K562 (cell line): ENCODE measurements around the gene REEP2. TPM values are rescaled to one million over a fixed set of nuclear protein-coding genes. Genes with fewer than 3 reads are reported as not detected.

Experiments used
- JUND ChIP-seq, 2 experiments: IDR thresholded peaks; 2 replicates in 1 of 2; 3 replicates in 1 of 2; pipeline ENCODE4 v1.6.1; 2011; ENCODE audit warnings: borderline replicate concordance in 2 of 2, low read depth in 2 of 2, low read length in 2 of 2, improper control_type of control experiment in 1 of 2, missing biosample characterization in 1 of 2, missing genetic modification characterization in 1 of 2, missing genetic modification reagents in 1 of 2
- KDM2B ChIP-seq: fragments of 250-450 bp; sonication (Bioruptor Pico); IDR thresholded peaks from 2 replicates; pipeline ENCODE4 v1.8.0; 2021; ENCODE audit warnings: mild to moderate bottlenecking, moderate library complexity
- POLR2A ChIP-seq: fragments of 450-650 bp; conservative IDR thresholded peaks from 2 replicates; pipeline ENCODE4 v1.6.1; 2016
- TEAD1 ChIP-seq, 2 experiments: fragments of 450-650 bp in 1 of 2; sonication (generic) in 1 of 2; formaldehyde crosslinking; IDR thresholded peaks; 2 replicates each; pipeline versions ENCODE4 v1.4.0 to v1.8.0; 2020 to 2022; ENCODE audit warnings: mild to moderate bottlenecking in 2 of 2, missing genetic modification reagents in 1 of 2
- U2AF1 ChIP-seq: fragments of 200-400 bp; formaldehyde crosslinking; optimal IDR thresholded peaks from 2 replicates; pipeline ENCODE3; 2017; ENCODE audit warnings: mild to moderate bottlenecking, low read depth, low read length, moderate library complexity
- ZKSCAN1 ChIP-seq: fragments of 150-350 bp; IDR thresholded peaks from 2 replicates; pipeline ENCODE4 v1.6.1; 2016; ENCODE audit warnings: low read depth, low read length
- polyA plus RNA-seq, 8 experiments: library from polyadenylated mRNA; depleted of rRNA in 4 of 8; stranded (reverse) in 5 of 8; unstranded in 3 of 8; fragments of >200 nt; fragmentation: Nextera tagmentation in 2 of 8; fragmentation: Illumina TruSeq in 1 of 8; extraction: Ambion mirVana in 2 of 8; extraction: Trizol in 1 of 8; gene quantifications; 2 replicates each; pipeline versions ENCODE4 v1.2.1 to v1.2.3, GENCODE V29; 2011 to 2014; ENCODE audit warnings: inconsistent platforms in 1 of 8, missing spikeins in 1 of 8
- total RNA-seq, 7 experiments: library from RNA; depleted of rRNA in 6 of 7; stranded (reverse); fragments of >200 nt in 6 of 7; fragmentation: Illumina TruSeq in 2 of 7; extraction: Trizol in 2 of 7; gene quantifications; 2 replicates each; pipeline versions ENCODE4 v1.2.1 to v1.2.3, GENCODE V29; 2011 to 2021; ENCODE audit warnings: low replicate concordance in 1 of 7
- TF ChIP-seq, protein P1 (sequence below), 2 experiments: fragments of 450-650 bp; IDR thresholded peaks; 2 replicates each; pipeline ENCODE4 v1.6.1; 2016; ENCODE audit warnings: mild to moderate bottlenecking in 2 of 2, borderline replicate concordance in 1 of 2, low read depth in 1 of 2, moderate library complexity in 1 of 2
- TF ChIP-seq, protein P2 (sequence below), 2 experiments: IDR thresholded peaks; 2 replicates each; pipeline ENCODE4 v1.6.1; 2011; ENCODE audit warnings: borderline replicate concordance in 1 of 2, control low read depth in 1 of 2, low read depth in 1 of 2, low read length in 1 of 2, mild to moderate bottlenecking in 1 of 2, mixed read lengths in 1 of 2, moderate library complexity in 1 of 2; ENCODE audit not compliant: insufficient read depth in 1 of 2, insufficient read length in 1 of 2, poor library complexity in 1 of 2, severe bottlenecking in 1 of 2; ENCODE audit errors: extremely low read depth in 1 of 2

The REEP2 gene
- total and polyA plus RNA-seq, 9 of the 15 experiments (the other 6 are each of a cell fraction or from before 2014, with no cell fraction given): 0.03 to 1.1 (median 0.12) TPM; not detected in 1

DNA sequence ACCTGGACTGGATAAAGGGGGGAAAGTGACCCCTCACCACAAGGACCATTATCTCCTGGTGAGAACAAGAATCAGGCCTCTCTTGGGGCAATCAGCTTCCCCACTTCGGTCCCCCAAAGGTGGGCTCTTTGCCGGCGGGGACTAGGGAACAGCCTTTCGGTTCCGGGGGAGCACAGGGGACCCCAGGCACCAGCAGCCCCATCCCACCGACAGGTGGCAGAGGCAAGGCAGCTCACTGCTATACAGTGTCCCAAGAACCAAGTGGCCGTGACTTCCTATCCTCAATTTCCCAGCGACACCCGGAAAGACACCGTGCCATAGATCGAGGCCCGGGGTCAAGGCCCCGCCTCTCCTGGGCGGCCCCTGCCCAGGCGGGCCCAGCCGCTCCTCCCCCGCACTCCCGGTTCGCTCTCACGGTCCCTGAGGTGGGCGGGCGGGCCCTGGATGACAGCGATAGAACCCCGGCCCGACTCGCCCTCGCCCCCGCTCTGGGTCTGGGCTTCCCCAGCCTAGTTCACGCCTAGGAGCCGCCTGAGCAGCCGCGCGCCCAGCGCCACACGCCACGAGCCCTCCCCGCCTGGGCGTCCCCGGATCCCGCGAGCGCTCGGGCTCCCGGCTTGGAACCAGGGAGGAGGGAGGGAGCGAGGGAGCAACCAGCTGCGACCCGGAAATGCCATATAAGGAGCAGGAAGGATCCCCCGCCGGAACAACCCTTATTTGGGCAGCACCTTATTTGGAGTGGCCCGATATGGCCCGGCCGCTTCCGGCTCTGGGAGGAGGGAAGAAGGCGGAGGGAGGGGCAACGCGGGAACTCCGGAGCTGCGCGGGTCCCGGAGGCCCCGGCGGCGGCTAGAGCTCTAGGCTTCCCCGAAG, 25.8 kb downstream of the REEP2 start (continued):
- TF ChIP-seq, protein P1, sequence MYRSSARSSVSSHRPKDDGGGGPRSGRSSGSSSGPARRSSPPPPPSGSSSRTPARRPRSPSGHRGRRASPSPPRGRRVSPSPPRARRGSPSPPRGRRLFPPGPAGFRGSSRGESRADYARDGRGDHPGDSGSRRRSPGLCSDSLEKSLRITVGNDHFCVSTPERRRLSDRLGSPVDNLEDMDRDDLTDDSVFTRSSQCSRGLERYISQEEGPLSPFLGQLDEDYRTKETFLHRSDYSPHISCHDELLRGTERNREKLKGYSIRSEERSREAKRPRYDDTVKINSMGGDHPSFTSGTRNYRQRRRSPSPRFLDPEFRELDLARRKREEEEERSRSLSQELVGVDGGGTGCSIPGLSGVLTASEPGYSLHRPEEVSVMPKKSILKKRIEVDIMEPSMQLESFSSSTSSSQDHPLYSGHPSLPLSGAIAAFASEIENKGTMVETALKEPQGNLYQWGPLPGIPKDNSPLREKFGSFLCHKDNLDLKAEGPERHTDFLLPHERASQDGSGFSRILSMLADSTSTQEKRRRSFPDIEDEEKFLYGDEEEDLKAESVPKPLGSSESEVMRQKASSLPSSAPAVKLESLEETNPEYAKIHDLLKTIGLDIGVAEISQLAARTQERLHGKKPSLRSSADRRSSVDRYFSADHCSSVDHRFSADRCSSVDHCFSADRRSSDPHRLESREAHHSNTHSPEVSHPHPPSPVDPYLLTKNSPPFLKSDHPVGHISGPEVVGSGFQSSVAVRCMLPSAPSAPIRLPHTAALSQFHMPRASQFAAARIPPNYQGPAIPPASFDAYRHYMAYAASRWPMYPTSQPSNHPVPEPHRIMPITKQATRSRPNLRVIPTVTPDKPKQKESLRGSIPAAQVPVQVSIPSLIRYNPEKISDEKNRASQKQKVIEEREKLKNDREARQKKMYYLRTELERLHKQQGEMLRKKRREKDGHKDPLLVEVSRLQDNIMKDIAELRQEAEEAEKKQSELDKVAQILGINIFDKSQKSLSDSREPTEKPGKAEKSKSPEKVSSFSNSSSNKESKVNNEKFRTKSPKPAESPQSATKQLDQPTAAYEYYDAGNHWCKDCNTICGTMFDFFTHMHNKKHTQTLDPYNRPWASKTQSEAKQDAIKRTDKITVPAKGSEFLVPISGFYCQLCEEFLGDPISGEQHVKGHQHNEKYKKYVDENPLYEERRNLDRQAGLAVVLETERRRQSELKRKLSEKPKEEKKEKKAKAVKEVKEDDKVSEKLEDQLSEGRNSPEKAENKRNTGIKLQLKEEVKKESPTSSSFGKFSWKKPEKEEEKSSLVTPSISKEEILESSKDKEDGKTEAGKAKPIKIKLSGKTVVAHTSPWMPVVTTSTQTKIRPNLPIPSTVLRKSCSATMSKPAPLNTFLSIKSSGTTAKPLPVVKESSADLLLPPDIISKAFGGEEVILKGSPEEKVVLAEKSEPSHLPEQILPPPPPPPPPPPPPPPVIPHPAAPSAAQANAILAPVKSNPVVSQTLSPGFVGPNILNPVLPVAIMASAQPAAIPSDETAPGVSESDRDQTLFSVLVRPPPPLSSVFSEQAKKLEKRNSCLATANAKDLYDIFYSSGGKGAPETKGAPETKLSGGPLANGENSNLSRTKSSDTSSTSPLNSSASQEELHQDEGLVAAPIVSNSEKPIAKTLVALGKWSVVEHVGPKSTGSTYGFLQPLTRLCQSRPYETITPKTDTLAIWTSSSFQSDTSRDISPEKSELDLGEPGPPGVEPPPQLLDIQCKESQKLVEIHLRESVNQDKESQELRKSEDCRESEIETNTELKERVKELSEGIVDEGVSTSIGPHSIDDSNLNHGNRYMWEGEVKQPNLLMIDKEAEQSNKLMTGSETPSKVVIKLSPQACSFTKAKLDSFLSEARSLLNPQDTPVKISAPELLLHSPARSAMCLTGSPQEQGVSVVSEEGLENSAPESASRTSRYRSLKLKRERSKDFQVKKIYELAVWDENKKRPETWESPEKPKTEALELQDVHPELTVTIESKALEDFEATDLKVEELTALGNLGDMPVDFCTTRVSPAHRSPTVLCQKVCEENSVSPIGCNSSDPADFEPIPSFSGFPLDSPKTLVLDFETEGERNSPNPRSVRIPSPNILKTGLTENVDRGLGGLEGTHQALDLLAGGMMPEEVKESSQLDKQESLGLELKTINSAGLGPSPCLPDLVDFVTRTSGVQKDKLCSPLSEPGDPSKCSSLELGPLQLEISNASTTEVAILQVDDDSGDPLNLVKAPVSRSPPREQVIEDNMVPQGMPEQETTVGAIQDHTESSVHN (IDR thresholded peaks at IDR 0.05; ENCODE audit: borderline replicate concordance in 1 of 2, low read depth in 1 of 2): 0 out of 4 replicates have a peak, but pooled peaks of 1 of the 2 experiments have one; percentile 46
- TF ChIP-seq ZKSCAN1: peak; percentile 12
- TF ChIP-seq POLR2A: peak; percentile 90
- TF ChIP-seq, protein P2, sequence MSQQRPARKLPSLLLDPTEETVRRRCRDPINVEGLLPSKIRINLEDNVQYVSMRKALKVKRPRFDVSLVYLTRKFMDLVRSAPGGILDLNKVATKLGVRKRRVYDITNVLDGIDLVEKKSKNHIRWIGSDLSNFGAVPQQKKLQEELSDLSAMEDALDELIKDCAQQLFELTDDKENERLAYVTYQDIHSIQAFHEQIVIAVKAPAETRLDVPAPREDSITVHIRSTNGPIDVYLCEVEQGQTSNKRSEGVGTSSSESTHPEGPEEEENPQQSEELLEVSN (IDR thresholded peaks at IDR 0.05; ENCODE audit: borderline replicate concordance in 1 of 2, extremely low read depth in 1 of 2, insufficient read depth in 1 of 2, insufficient read length in 1 of 2, low read depth in 1 of 2, low read length in 1 of 2, poor library complexity in 1 of 2, severe bottlenecking in 1 of 2): peak; percentile 57 to 85
- TF ChIP-seq JUND (IDR thresholded peaks at IDR 0.05; ENCODE audit: borderline replicate concordance, low read depth, low read length): peak; percentile 30; the same call in 1 of the 2 replicates
- no peak; the same call in 2 of the 3 replicates for TF ChIP-seq JUND (tag; IDR thresholded peaks at IDR 0.05; ENCODE audit: borderline replicate concordance, low read depth, low read length)
- peak in 1 of 2 experiments; percentile 79; a peak in 1 of 4 replicates for TF ChIP-seq TEAD1 (CRISPR knock-in tag; IDR thresholded peaks at IDR 0.05)
- TF ChIP-seq KDM2B: no peak
- peak; percentile 65 for TF ChIP-seq U2AF1
